Liver (tissue), 9 donors: ENCODE data around the gene CCDC50. TPM values are rescaled to one million over a fixed set of nuclear protein-coding genes. Genes with fewer than 3 reads are reported as not detected.

Experiments
- DNase-seq: peaks from one replicate; pipeline ENCODE4 v3.0.0-alpha.2; 2017; ENCODE audit warnings: low spot score
- H3K27ac ChIP-seq, 2 donors: one replicate each; pipeline ENCODE4 v1.7.0; 2013; ENCODE audit warnings: inconsistent platforms in 2 of 2, low read length in 2 of 2, control low read depth in 1 of 2, low read depth in 1 of 2, mild to moderate bottlenecking in 1 of 2
- H3K27me3 ChIP-seq, 4 donors: one replicate each; pipeline versions ENCODE4 v1.6.1 to v1.7.0; 2013; ENCODE audit warnings: low read length in 3 of 4, inconsistent platforms in 1 of 4, mild to moderate bottlenecking in 1 of 4, moderate library complexity in 1 of 4; ENCODE audit not compliant: control insufficient read depth in 4 of 4, insufficient read depth in 4 of 4
- H3K36me3 ChIP-seq, 4 donors: one replicate each; pipeline versions ENCODE4 v1.6.1 to v1.7.0; 2013; ENCODE audit warnings: low read length in 3 of 4, mild to moderate bottlenecking in 3 of 4, low read depth in 1 of 4, moderate library complexity in 1 of 4; ENCODE audit not compliant: control insufficient read depth in 4 of 4, insufficient read depth in 3 of 4
- H3K4me1 ChIP-seq, 4 donors: one replicate each; pipeline versions ENCODE4 v1.6.1 to v1.7.0; 2013; ENCODE audit warnings: low read length in 3 of 4, mild to moderate bottlenecking in 3 of 4, moderate library complexity in 1 of 4; ENCODE audit not compliant: control insufficient read depth in 4 of 4, insufficient read depth in 4 of 4
- H3K4me3 ChIP-seq, 3 donors: one replicate each; pipeline versions ENCODE4 v1.6.1 to v1.7.0; 2013; ENCODE audit warnings: low read length in 3 of 3, control low read depth in 1 of 3, low read depth in 1 of 3, mild to moderate bottlenecking in 1 of 3
- H3K9ac ChIP-seq, 2 donors: one replicate each; pipeline ENCODE4 v1.7.0; 2013; ENCODE audit warnings: low read length in 2 of 2, mild to moderate bottlenecking in 2 of 2, moderate library complexity in 2 of 2, control low read depth in 1 of 2, low read depth in 1 of 2
- H3K9me3 ChIP-seq, 4 donors: one replicate each; pipeline versions ENCODE4 v1.6.1 to v1.7.0; 2013; ENCODE audit warnings: low read length in 3 of 4; ENCODE audit not compliant: control insufficient read depth in 4 of 4
- ATF3 ChIP-seq: IDR thresholded peaks from 2 replicates; pipeline ENCODE4 v1.6.1; 2016; ENCODE audit warnings: antibody characterized with exemption
- CTCF ChIP-seq: fragments of 150-350 bp; IDR thresholded peaks from 2 replicates; pipeline ENCODE4 v1.5.1; 2017; ENCODE audit warnings: improper control_type of control experiment, low read depth, low read length; ENCODE audit not compliant: missing input control
- EGR1 ChIP-seq, 2 donors: IDR thresholded peaks; 2 replicates each; pipeline ENCODE4 v1.6.1; 2016 to 2018; ENCODE audit warnings: antibody characterized with exemption in 2 of 2, low read depth in 2 of 2
- FOXA1 ChIP-seq: IDR thresholded peaks from 2 replicates; pipeline ENCODE4 v1.6.1; 2016; ENCODE audit warnings: antibody characterized with exemption
- FOXA2 ChIP-seq: IDR thresholded peaks from 2 replicates; pipeline ENCODE4 v1.6.1; 2016; ENCODE audit warnings: antibody characterized with exemption
- HNF4G ChIP-seq: IDR thresholded peaks from 2 replicates; pipeline ENCODE4 v1.6.1; 2016; ENCODE audit warnings: antibody characterized with exemption
- JUND ChIP-seq, 2 donors: IDR thresholded peaks; 2 replicates each; pipeline ENCODE4 v1.6.1; 2016; ENCODE audit warnings: antibody characterized with exemption in 2 of 2
- MAX ChIP-seq: IDR thresholded peaks from 2 replicates; pipeline ENCODE4 v1.6.1; 2016; ENCODE audit warnings: antibody characterized with exemption
- NR2F2 ChIP-seq: IDR thresholded peaks from 2 replicates; pipeline ENCODE4 v1.6.1; 2016; ENCODE audit warnings: antibody characterized with exemption
- RAD21 ChIP-seq, 2 donors: IDR thresholded peaks; 2 replicates each; pipeline ENCODE4 v1.6.1; 2016; ENCODE audit warnings: antibody characterized with exemption in 2 of 2, mild to moderate bottlenecking in 2 of 2
- REST ChIP-seq: IDR thresholded peaks from 2 replicates; pipeline ENCODE4 v1.6.1; 2016; ENCODE audit warnings: antibody characterized with exemption, mild to moderate bottlenecking
- RXRA ChIP-seq, 2 donors: IDR thresholded peaks; 2 replicates each; pipeline ENCODE4 v1.6.1; 2017 to 2018; ENCODE audit warnings: antibody characterized with exemption in 2 of 2, mild to moderate bottlenecking in 1 of 2
- SP1 ChIP-seq: IDR thresholded peaks from 2 replicates; pipeline ENCODE4 v1.6.1; 2018; ENCODE audit warnings: antibody characterized with exemption, mild to moderate bottlenecking
- TAF1 ChIP-seq: conservative IDR thresholded peaks from 2 replicates; pipeline ENCODE4 v1.6.1; 2016; ENCODE audit warnings: antibody characterized with exemption, mild to moderate bottlenecking
- YY1 ChIP-seq: IDR thresholded peaks from 2 replicates; pipeline ENCODE4 v1.6.1; 2016; ENCODE audit warnings: antibody characterized with exemption, mild to moderate bottlenecking
- ZBTB33 ChIP-seq: IDR thresholded peaks from 2 replicates; pipeline ENCODE4 v1.6.1; 2016; ENCODE audit warnings: antibody characterized with exemption
- WGBS: extraction: QIAGEN DNeasy Blood & Tissue Kit; methylation state at CpG from one replicate; pipeline ENCODE4 v1.1.7; 2013; 5-methylcytosine and 5-hydroxymethylcytosine counted together
- polyA plus RNA-seq, 2 donors: library from polyadenylated mRNA; stranded (reverse) in 1 of 2; unstranded in 1 of 2; fragments of 200-250 nt in 1 of 2; fragments of >200 nt in 1 of 2; fragmentation: Nextera tagmentation in 1 of 2; extraction: Ambion mirVana in 1 of 2; gene quantifications; one replicate each; pipeline versions ENCODE4 v1.2.1 to v1.2.3, GENCODE V29; 2013 to 2015
- total RNA-seq, 2 donors: library from RNA; depleted of rRNA; stranded (reverse); fragments of >200 nt; gene quantifications; one replicate each; pipeline ENCODE4 v1.2.3, GENCODE V29; 2014
- donor health status: healthy.
- donor health status: healthy.
- donor health status: healthy.
- donor health status: healthy.
- donor health status: healthy.

The CCDC50 gene
- total and polyA plus RNA-seq, 4 donors, result 15.4 to 69.0 (median 33.6) TPM

- no peak overlapping the region for H3K9ac ChIP-seq
- no peaks in the 10 kb centered on the region for H3K27me3 ChIP-seq
- H3K27ac ChIP-seq, result no peak overlapping the region
- peaks cover 0 to 7% (median 6%) of the 10 kb centered on the region in 4 donors for H3K4me1 ChIP-seq
- no peaks in the 10 kb centered on the region for H3K9me3 ChIP-seq
- no peak for TF ChIP-seq ATF3
- no peak for TF ChIP-seq RXRA (IDR thresholded peaks at IDR 0.05)
- TF ChIP-seq EGR1 (IDR thresholded peaks at IDR 0.05; ENCODE audit: low read depth in 2 of 2), result no peak
- no peak for TF ChIP-seq JUND (IDR thresholded peaks at IDR 0.05)
- TF ChIP-seq TAF1, result no peak
- no peak for TF ChIP-seq SP1
- DNase-seq, result no peak
- H3K36me3 ChIP-seq, result no peaks in the 10 kb centered on the region
- H3K4me3 ChIP-seq, result no peak overlapping the region
Measured at GRCh38 chr3:191280882-191281281, 48.3 kb upstream of the CCDC50 start.

- H3K27ac ChIP-seq, result no peak overlapping the region
- peaks cover 0 to 7% (median 6%) of the 10 kb centered on the region in 4 donors for H3K4me1 ChIP-seq
- no peaks in the 10 kb centered on the region for H3K27me3 ChIP-seq
- no peak for DNase-seq
- WGBS, result 66% methylated on average over 4 of the region's 4 CpGs
- no peak overlapping the region for H3K4me3 ChIP-seq
- no peak overlapping the region for H3K9ac ChIP-seq
- no peaks in the 10 kb centered on the region for H3K9me3 ChIP-seq
- TF ChIP-seq EGR1 (IDR thresholded peaks at IDR 0.05; ENCODE audit: low read depth in 2 of 2), result no peak
- no peak for TF ChIP-seq YY1
- no peak for TF ChIP-seq REST
- TF ChIP-seq RXRA (IDR thresholded peaks at IDR 0.05), result no peak
- no peak for TF ChIP-seq HNF4G
- no peak for TF ChIP-seq FOXA1
- no peak for TF ChIP-seq RAD21 (IDR thresholded peaks at IDR 0.05)
- TF ChIP-seq SP1, result no peak
- no peak for TF ChIP-seq NR2F2
- no peak for TF ChIP-seq FOXA2
- TF ChIP-seq ZBTB33, result no peak
- TF ChIP-seq MAX, result no peak
- TF ChIP-seq CTCF, result no peak
- TF ChIP-seq JUND (IDR thresholded peaks at IDR 0.05), result no peak
- no peaks in the 10 kb centered on the region for H3K36me3 ChIP-seq
Measured at GRCh38 chr3:191282251-191283185, 46.7 kb upstream of the CCDC50 start.
